Common myeloid progenitor, CD34-positive (primary cell): ENCODE results near the gene PUM1.

Experiments
- CTCF ChIA-PET: fragments of 350-600 bp; sonication (Branson Sonifier 250); formaldehyde crosslinking; loops from one replicate; lab custom pipeline; 2021; ENCODE audit warnings: antibody characterized with exemption; lab: Charles Lee
- POLR2A ChIA-PET: fragments of 350-600 bp; sonication (Branson Sonifier 250); formaldehyde crosslinking; loops from one replicate; lab custom pipeline; 2021; ENCODE audit warnings: antibody characterized with exemption; lab: Charles Lee
- DNase-seq, 3 donors: peaks; one replicate each; pipeline versions ENCODE4 v3.0.0 to v3.0.0-alpha.2; 2013
- H3K27ac ChIP-seq, 2 experiments: 1 replicate in 1 of 2; 2 replicates in 1 of 2; pipeline ENCODE4 v1.7.0; 2013; ENCODE audit warnings: inconsistent platforms in 2 of 2, low read length in 2 of 2, mild to moderate bottlenecking in 2 of 2, low read depth in 1 of 2, moderate library complexity in 1 of 2; ENCODE audit not compliant: severe bottlenecking in 2 of 2, insufficient read depth in 1 of 2, poor library complexity in 1 of 2
- H3K27me3 ChIP-seq, 5 experiments: replicated peaks in 2 of 5; 1 replicate in 3 of 5; 2 replicates in 2 of 5; pipeline versions ENCODE4 v1.6.1 to v1.7.0; 2013; ENCODE audit warnings: low read length in 4 of 5, mild to moderate bottlenecking in 2 of 5, moderate library complexity in 2 of 5, inconsistent platforms in 1 of 5; ENCODE audit not compliant: insufficient read depth in 5 of 5, control insufficient read depth in 4 of 5
- H3K36me3 ChIP-seq, 4 experiments: 1 replicate in 2 of 4; 2 replicates in 2 of 4; pipeline versions ENCODE4 v1.6.1 to v1.7.0; 2013; ENCODE audit warnings: low read length in 3 of 4, control low read depth in 1 of 4, mild to moderate bottlenecking in 1 of 4; ENCODE audit not compliant: control insufficient read depth in 4 of 4, insufficient read depth in 4 of 4
- H3K4me1 ChIP-seq, 4 experiments: 1 replicate in 3 of 4; 2 replicates in 1 of 4; pipeline versions ENCODE4 v1.6.1 to v1.7.1; 2013; ENCODE audit warnings: low read length in 3 of 4, mild to moderate bottlenecking in 3 of 4, control low read depth in 1 of 4, inconsistent platforms in 1 of 4, moderate library complexity in 1 of 4; ENCODE audit not compliant: control insufficient read depth in 4 of 4, insufficient read depth in 4 of 4; ENCODE audit errors: control extremely low read depth in 1 of 4
- H3K4me3 ChIP-seq, 7 experiments: 1 replicate in 4 of 7; 2 replicates in 3 of 7; pipeline versions ENCODE4 v1.5.1 to v1.7.0; 2013; ENCODE audit warnings: mild to moderate bottlenecking in 7 of 7, low read length in 6 of 7, moderate library complexity in 6 of 7, inconsistent platforms in 2 of 7, low read depth in 2 of 7, control low read depth in 1 of 7; ENCODE audit not compliant: insufficient read depth in 4 of 7, control insufficient read depth in 1 of 7; ENCODE audit errors: extremely low read depth in 1 of 7
- H3K9me3 ChIP-seq, 5 experiments: 1 replicate in 4 of 5; 2 replicates in 1 of 5; pipeline versions ENCODE4 v1.6.1 to v1.7.1; 2013; ENCODE audit warnings: low read length in 4 of 5, mild to moderate bottlenecking in 2 of 5, inconsistent platforms in 1 of 5, low read depth in 1 of 5, moderate library complexity in 1 of 5; ENCODE audit not compliant: control insufficient read depth in 4 of 5, insufficient read depth in 2 of 5; ENCODE audit errors: control extremely low read depth in 1 of 5
- WGBS: methylation state at CpG from one replicate; pipeline ENCODE4 v1.1.5; 2013; ENCODE audit not compliant: insufficient coverage; 5-methylcytosine and 5-hydroxymethylcytosine counted together

Gene PUM1

DNA sequence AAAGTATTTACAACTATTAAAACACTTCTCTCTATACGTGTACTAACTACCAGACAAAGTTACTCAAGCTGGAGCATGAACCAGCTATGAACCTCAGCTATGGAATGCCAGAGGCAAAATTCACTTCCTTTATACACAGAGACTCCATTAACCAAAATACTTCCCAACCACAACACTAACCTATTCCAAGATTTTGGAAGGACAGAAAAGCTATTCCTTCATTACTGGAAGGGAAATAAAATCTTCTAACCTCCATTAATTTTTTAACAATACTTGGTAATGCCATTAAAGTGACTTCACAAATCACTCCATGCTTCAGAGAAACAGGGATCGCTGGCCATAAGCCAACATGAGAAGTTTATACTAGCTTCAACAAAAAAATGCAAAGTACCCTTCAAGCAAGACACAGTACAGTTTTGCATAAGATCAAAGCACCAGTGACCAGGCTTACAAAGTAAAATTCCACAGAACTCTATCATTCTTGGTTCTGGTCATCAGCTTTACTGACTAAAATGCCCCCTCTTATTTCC is 58.0 kb downstream of the PUM1 start:
- ChIA-PET CTCF (interaction anchor here (1.1 kb wide), 1 partner anchor 11 kb away, joined by 4 read pairs; no protein-coding TSS in a partner anchor), POLR2A (interaction anchor here (0.9 kb wide), 1 partner anchor 33 kb away, joined by 7 read pairs; no protein-coding TSS in a partner anchor)
- Histone ChIP-seq H3K4me1 (peaks cover 0 to 2% (median 0%) of the 10 kb centered on the region in 4 experiments), H3K36me3 (peaks cover 22 to 60% (median 33%) of the 10 kb centered on the region in 4 experiments), H3K4me3 (no peak overlapping the region), H3K27me3 (no peaks in the 10 kb centered on the region), H3K9me3 (no peaks in the 10 kb centered on the region), H3K27ac (no peak overlapping the region)
- no peak for DNase-seq
- 100% methylated on average over 1 of the region's 2 CpGs for WGBS

DNA sequence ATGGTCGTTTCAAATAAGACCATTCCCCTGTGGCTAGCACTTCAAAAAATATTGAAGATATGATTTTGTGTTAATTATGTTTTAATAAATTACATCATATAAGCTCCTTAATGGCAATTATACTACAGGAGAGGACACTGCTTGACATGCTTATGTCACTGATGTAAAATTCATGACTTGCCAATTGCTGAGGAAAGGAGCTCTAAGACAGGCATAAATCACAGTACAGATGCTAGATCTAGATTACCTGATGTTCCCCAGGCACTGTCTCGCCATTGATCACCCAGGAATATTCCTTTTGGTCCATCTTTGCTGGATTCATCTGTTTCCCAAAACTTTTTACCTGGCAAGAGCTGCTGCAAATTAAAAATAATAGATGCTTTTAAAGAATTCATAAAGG is 58.8 kb downstream of the PUM1 start:
- Histone ChIP-seq H3K27ac (no peak overlapping the region), H3K9me3 (no peaks in the 10 kb centered on the region), H3K36me3 (peaks cover 22 to 67% (median 36%) of the 10 kb centered on the region in 4 experiments), H3K27me3 (no peaks in the 10 kb centered on the region), H3K4me3 (no peak overlapping the region), H3K4me1 (no peaks in the 10 kb centered on the region)
- no CpG with 5 or more reads among the region's 2 CpGs for WGBS
- DNase-seq = no peak
- ChIA-PET CTCF (interaction anchor here (1.0 to 1.4 kb wide), 3 partner anchors 8 to 18 kb away, joined by 3 to 4 read pairs (median 3); no protein-coding TSS in a partner anchor), POLR2A (interaction anchor here (0.9 kb wide), 1 partner anchor 34 kb away, joined by 7 read pairs; no protein-coding TSS in a partner anchor)

DNA sequence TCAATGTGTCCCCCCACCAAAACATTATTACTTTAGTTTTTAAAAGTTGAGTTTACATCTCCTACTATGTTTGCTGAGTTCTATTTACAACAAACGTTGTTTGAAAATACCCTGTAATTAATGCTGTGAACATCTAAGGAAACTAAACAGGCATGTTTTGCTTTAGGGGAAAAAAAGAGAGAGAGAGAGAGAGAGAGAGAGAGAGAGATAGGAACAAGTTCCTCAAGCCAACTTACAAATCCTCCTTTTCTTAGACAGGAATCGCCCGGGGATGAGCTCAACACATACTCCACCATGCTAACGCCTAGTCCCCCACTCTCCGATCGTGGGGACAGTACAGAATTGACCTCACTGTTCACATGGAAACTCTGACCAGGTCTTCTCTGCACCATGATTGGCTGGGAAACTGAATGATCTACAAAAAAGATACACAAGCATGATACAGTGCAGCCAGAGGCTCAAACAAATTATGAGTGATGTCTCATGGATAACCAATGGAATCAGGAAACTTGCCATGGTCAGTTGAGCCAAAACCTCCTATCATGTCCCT is 59.8 kb downstream of the PUM1 start:
- no peak overlapping the region for H3K27ac ChIP-seq
- H3K27me3 ChIP-seq = no peaks in the 10 kb centered on the region
- H3K36me3 ChIP-seq = peaks cover 24 to 68% (median 36%) of the 10 kb centered on the region in 4 experiments
- CTCF ChIA-PET = interaction anchor here (1.2 to 1.4 kb wide), 2 partner anchors 10 to 16 kb away, joined by 3 read pairs; no protein-coding TSS in a partner anchor
- no peak for DNase-seq
- POLR2A ChIA-PET = no interaction called here
- no peaks in the 10 kb centered on the region for H3K4me1 ChIP-seq
- 95% methylated on average over 5 of the region's 6 CpGs for WGBS
- no peaks in the 10 kb centered on the region for H3K9me3 ChIP-seq
- H3K4me3 ChIP-seq = no peak overlapping the region

DNA sequence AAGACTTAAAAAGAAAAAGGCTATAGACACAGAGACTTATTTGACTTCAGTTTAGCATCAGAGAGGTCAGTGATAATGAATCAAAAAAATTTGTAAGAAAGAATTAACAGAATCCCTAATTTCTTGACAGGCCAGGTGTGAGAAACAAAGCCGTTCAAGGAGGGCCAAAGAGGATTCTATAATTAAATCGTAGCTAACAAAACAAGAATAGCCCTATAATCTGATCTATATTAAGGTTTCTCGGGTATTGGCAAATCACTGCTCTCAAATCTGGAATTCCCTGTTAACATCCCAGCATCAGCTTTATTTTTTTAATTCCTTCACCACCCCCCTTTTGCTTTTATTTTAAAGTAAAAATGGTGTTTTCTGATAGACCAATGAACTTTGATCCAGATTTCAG is 60.3 kb downstream of the PUM1 start:
- ChIA-PET POLR2A (no interaction called here), CTCF (interaction anchor here (1.2 kb wide), 1 partner anchor 17 kb away, joined by 3 read pairs; no protein-coding TSS in a partner anchor)
- H3K36me3 ChIP-seq = peaks cover 24 to 64% (median 36%) of the 10 kb centered on the region in 4 experiments
- H3K4me1 ChIP-seq = no peaks in the 10 kb centered on the region
- no peaks in the 10 kb centered on the region for H3K27me3 ChIP-seq
- 100% methylated on average over 2 of the region's 3 CpGs for WGBS
- H3K27ac ChIP-seq = no peak overlapping the region
- H3K4me3 ChIP-seq = no peak overlapping the region
- H3K9me3 ChIP-seq = no peaks in the 10 kb centered on the region
- DNase-seq = no peak

GRCh38 chr1:31004231-31004621 is 61.3 kb downstream of the PUM1 start:
- Histone ChIP-seq H3K27me3 (no peaks in the 10 kb centered on the region), H3K4me1 (no peaks in the 10 kb centered on the region), H3K36me3 (peaks cover 24 to 65% (median 37%) of the 10 kb centered on the region in 4 experiments), H3K27ac (no peak overlapping the region), H3K9me3 (no peaks in the 10 kb centered on the region), H3K4me3 (no peak overlapping the region)
- no peak for DNase-seq
- ChIA-PET CTCF (interaction anchor here (1.2 kb wide), 2 partner anchors 9 to 46 kb away, joined by 3 read pairs; no protein-coding TSS in a partner anchor), POLR2A (no interaction called here)

DNA sequence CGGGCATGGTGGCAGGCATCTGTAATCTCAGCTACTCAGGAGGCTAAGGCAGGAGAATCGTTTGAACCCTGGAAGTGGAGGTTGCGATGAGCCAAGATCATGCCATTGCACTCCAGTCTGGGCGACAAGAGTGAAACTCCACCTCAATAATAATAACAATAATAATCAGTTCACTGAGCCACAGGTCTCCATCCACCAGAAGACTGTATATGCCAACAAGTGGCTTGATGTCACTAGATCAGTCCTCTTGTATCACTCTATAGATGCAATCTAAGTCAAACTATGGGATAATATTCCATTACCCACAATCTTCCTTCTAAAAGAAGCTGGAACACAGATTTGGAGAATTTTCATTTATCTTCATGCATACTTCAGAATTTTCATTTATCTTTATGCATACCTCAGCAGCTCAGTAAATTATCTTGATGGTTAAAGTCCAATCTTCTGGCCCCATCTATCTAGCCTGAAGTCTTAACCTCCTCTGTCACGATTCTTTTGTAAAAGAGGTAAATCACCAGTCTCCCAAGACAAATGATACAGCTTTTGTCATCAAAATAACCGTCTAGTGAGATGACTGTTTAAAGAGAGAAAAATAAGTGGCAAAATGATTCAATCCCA is 61.8 kb downstream of the PUM1 start:
- Histone ChIP-seq H3K27ac (no peak overlapping the region), H3K4me3 (no peak overlapping the region), H3K27me3 (no peaks in the 10 kb centered on the region), H3K9me3 (no peaks in the 10 kb centered on the region), H3K36me3 (peaks cover 24 to 65% (median 40%) of the 10 kb centered on the region in 4 experiments), H3K4me1 (no peaks in the 10 kb centered on the region)
- ChIA-PET CTCF (interaction anchor here (1.1 to 1.2 kb wide), 3 partner anchors 10 to 57 kb away, joined by 3 read pairs; no protein-coding TSS in a partner anchor), POLR2A (no interaction called here)
- no peak for DNase-seq
- WGBS = 97% methylated on average over 4 of the region's 6 CpGs

GRCh38 chr1:31000301-31000700 is 65.2 kb downstream of the PUM1 start:
- POLR2A ChIA-PET = no interaction called here
- no peak overlapping the region for H3K27ac ChIP-seq
- peaks cover 15 to 69% (median 46%) of the 10 kb centered on the region in 4 experiments for H3K36me3 ChIP-seq

More at GRCh38 chr1:31000301-31000700, 65.2 kb downstream of the PUM1 start:
- CTCF ChIA-PET = interaction anchor here (1.4 to 1.7 kb wide), 4 partner anchors 8 to 23 kb away, joined by 4 to 6 read pairs (median 5); no protein-coding TSS in a partner anchor
- no peak for DNase-seq
- Histone ChIP-seq H3K9me3 (no peaks in the 10 kb centered on the region), H3K4me1 (no peaks in the 10 kb centered on the region), H3K4me3 (no peak overlapping the region), H3K27me3 (no peaks in the 10 kb centered on the region)
- WGBS = 100% methylated on average over 2 of the region's 2 CpGs
